NCI-H1694 treated with DMSO at 0.1 percent for 48 hours (cell line): ENCODE measurements around the gene ATP10D.
"Not testable (repeated sequence)": the region's sequence is repeated elsewhere in the genome, so short reads cannot be mapped to it uniquely, and the experiment has no call there.

Source experiments
- DNase-seq: peaks from one replicate; lab custom pipeline; 2025; lab: John Stamatoyannopoulos, UW

ATP10D gene

DNA sequence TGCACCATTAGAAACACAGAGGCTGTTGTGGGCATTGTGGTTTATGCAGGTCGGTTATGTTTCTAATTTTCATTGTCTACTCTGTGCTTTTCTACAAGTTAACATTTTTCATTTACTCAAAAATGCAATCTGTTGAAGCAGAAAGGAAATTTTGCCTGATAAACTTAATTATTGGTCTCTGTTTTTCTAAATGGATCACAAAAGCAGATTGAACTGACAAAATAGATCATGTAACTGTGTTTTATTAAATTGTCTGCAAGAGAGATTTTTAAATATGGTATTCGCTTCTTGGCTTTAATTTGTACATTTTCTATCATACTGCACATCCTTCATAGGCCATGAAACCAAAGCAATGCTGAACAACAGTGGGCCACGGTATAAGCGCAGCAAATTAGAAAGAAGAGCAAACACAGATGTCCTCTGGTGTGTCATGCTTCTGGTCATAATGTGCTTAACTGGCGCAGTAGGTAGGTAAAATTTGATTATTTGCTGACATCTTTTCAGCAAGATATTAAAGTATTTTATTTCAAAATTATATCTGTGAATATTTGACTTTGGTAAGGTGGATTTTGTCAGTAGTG, 50.6 kb downstream of the ATP10D start:
- no peak for DNase-seq

DNA sequence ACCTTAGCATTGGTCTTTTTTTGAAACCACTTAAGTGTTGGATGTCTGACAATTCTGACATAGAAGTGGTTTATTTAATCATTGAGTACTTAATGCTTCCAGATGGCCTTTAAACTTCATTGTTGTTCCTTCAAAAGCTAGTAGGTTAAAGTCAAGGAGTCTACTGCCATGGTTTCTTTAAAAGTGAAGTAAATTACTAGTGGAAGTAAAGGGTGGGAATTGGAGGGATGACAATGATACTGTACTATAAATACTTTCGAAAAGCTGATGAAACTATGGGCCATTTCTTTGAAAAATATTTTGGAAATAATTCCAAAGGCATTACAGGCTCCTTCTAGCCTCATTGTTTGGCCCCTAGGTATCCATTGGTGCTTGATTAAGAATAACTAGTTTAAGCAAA, 51.9 kb downstream of the ATP10D start:
- DNase-seq = no peak

DNA sequence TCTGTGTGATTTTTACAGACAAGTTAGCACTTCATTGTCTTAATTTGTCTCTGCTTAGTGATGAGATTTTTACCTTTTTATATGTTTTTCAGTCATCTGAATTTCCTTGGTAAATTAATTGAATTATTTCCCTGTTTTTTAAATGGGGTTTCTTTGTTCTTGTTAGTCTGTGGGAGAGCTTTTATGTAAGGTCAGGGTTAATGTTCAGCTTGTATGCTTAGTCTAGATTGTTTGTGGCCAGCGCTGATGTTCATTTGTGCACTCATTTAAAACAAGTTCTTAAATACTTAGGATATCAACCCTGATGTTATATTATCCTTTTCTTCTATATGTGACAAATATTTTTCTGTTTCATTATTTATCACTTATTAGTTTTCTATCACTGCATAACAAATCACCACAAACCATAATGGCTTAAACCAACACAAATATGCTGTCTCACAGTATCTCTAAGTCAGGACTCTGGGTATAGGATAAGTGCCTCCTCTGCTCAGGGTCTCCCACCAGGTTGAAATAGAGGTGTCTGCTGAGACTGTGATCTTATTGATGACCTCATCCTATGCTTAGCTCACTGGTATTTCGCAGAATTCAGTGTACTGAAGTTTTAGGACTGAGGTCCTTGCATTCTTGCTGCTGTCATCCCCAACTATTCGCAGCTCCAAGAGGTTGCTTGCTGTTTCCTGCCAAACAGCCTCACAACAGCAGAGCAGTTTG, 53.2 kb downstream of the ATP10D start:
- no peak for DNase-seq

DNA sequence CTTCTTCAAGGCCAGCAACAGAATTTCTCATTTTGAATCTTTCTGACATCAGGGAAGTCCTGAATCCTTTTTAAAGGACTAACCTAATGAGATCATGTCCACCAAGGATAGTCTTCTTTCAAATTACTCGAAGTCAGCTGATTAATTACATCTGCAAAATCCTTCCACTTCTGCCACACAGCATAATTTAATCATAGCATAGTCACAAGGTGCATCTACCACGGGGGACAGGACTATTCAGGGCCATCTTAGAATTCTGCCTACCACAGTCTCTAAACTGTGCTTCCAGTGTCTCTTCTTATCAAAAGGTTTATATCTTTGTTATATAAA, 53.7 kb downstream of the ATP10D start:
- no peak for DNase-seq

DNA sequence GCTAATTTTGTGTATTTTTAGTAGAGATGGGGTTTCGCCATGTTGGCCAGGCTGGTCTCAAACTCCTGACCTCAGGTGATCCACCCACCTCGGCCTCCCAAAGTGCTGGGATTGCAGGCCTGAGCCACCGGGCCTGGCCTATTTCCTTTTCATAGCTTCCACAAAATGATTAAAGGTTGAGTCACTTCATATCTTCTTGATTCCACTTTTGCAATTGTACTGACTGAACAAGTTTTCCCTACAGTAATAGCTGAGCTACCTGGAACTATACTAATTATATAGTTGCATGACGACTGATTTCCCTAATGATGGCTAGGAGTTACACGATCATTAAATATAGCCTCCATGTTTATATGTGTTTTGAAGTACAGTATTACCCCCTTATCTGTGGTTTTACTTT, 57.6 kb downstream of the ATP10D start:
- DNase-seq = not testable (repeated sequence)

DNA sequence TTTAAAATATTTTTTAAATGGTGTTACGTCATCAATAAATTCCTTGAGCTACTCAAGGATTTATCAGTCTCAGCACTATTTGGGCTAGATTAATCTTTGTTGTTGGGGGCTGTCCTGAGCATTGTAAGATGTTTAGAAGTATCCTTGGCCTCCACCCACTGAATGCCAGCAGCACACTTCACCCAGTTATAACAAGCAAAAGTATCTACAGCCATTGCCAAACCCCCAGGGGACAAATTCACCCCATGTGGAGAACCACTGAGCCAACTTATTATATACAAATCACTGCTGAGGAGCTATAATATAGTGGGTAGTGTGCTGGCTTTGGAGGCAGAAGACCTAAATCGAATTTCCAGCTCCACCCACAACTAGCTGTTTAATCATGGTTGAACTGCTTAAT, 58.3 kb downstream of the ATP10D start:
- DNase-seq = no peak

DNA sequence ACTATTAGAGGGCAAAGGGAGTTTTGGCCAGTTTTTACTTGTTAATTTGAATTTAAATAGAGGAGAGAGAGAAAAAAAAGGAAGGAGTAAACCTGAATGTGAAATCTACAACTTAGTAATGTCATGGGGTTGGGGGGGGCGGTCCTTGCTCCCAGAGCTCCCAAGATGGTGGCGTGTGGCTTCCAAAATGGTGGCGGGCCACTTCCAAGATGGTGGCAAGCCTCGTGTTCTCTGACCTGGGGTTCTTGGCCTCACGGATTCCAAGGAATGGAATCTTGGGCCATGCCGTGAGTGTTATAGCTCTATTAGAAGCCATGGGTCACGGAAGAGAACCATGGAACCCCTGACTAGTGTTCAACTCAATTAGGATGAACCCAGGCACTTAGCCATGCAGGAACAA, 65.3 kb downstream of the ATP10D start:
- DNase-seq = not testable (repeated sequence)

DNA sequence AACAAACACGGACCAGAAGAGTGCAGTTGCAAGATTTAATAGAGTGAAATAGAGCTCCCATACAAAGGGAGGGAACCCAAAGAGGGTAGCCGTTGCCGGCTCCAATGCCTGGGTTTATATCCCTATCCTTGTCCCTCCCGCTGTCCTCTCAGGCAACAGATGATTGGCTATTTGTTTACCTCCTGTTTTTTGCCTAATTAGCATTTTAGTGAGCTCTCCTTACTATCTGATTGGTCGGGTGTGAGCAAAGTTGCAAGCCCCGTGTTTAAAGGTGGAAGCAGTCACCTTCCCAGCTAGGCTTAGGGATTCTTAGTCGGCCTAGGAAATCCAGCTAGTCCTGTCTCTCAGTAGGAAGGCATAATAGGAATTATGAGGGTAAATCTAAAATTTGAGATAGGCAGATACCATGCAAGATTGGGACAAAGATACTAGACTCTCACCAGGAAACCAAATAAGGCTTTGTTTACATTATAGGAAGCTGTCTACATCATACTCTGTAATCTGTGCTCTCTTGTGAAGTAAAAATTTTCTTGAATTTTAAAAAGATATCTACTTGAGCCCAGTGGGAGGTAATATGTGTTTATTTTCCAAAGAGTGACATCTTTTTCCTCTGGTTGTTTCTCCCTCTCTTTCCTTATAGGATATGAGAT, 65.9 kb downstream of the ATP10D start:
- DNase-seq = no peak

DNA sequence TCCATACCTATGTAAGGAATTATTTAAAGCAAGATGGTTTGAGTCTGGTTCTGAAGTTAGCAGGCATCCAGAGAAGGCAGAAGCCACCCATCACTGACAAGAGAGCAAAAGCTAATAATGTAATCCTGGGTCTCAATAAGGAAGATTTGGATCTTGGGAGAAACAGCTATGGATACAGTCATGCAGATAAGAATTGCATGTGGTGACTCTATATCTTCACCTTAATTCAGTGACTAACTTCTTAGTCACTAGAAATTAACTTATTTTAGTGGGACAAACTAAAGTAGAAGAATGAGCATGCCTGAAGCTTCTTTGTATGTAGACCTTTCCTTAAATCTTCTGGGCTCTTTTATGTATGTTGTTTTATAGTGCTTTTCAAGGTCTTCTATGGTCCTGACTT, 66.6 kb downstream of the ATP10D start:
- no peak for DNase-seq

DNA sequence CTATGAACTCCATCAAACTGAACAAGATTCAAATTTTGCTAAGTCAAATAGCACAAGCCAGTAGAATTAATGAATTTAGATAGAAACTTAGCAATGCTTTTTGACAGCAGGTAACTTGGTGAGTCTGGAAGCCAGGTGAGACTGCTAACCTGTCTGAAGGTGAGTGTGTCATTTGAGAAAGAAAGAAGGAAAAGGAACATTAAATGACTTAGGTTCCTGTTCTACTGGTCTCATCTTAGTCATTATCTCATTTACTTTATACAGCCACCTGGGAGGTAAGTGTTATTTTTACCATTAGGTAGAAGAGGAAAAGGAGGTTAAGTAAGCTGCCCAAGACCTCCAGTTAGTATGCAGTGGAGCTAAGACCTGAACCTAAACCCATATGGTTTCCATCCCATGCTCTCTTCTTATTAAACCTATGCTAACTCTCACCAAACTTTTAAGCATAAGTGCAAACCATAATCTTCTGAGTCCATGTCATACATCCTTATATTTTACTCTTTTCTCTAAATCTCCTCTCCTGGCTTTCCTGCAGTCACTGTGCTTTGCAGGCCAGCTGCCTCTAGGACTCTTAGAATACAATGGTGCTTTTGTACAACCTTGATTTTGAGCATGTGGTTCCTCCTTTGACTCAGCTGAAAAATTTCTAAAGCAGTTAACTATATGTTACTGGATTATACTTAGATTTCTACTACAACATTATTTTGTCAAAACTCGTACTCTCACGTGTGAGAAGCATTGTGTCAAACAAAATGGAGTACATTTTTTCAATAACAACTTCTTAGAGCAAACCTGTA, 68.5 kb downstream of the ATP10D start:
- no peak for DNase-seq

DNA sequence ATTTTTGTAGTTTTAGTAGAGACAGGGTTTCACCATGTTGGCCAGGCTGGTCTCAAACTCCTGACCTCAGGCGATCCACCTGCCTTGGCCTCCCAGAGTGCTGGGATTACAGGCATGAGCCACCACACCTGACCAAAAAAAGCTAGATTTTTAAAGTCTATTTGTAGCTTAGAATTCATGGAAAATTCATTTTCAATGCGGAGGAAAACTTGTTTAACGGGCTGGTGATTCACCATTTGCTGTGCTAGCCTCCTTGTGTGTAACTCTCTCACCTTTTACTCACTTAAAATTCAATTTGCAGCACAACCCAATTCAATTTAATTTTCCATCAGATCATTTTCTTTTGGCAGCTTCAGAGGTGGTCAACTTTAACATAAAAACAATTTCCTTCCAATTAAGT, 70.8 kb downstream of the ATP10D start:
- DNase-seq = not testable (repeated sequence)

DNA sequence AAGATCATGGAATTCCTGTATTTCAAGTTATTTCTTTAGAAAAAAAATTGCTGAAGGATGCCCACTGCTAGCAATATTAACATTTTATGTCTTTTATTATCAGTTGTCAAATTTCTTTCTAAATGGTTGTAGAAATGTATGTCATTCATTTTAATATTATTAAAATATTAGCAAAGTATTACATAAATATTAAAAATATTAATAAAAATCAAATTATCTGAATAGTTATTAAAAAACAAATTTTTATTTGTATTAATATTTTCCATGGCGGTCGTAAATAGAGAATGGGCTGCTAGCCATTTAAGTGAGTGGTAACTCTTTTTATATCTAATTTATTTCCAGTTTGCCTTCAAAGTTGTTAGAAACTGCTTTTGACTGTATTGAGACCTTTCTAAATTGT, 72.2 kb downstream of the ATP10D start:
- no peak for DNase-seq

DNA sequence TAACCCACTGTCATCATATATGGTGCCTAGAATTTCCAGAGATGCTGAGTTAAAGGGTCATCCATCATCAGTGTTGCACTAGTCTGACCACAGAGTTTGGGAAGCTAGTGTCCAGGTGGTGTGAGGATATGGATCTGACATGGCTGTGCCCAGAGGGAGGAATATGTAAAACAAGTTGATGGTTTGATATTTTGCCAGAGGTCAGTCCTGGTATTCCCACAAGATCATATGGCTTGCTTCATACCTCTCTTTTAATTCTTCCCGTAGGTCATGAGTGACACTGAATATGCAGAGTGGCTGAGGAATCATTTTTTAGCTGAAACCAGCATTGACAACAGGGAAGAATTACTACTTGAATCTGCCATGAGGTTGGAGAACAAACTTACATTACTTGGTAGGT, 75.6 kb downstream of the ATP10D start:
- no peak for DNase-seq

DNA sequence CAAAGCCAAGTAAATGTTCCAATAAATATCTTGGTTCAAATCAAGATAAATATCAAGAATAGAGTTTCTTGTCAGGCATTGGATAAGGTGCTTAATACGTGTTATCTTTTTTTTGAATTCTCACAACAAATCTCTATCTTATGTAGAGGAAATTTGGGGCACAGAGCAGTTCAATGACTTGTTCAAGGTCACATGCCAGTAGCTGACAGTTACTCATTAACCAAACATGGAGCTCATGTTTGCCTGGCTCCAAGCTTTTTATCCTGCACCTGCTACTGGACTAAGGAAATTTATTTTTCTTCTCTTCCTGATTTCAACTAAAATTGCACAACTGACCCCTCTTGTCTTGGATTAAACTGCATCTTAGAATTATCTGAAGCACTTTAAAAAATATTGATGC, 76.3 kb downstream of the ATP10D start:
- DNase-seq = no peak

DNA sequence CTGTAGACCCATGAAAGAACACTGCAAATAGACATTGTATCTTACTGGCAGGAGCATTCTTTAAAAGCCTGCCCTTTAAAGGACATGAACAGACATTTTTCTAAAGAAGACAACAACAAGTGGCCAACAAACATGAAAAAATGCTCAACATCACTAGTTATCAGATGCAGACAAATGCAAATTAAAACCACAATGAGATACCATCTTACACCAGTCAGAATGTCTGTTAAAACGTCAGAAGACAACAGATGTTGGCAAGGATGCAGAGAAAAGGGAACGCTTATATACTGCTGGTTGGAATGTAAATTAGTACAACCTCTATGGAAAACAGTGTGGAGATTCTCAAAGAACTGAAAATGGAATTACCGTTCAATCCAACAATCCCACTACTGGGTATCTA, 77.2 kb downstream of the ATP10D start:
- no peak for DNase-seq

DNA sequence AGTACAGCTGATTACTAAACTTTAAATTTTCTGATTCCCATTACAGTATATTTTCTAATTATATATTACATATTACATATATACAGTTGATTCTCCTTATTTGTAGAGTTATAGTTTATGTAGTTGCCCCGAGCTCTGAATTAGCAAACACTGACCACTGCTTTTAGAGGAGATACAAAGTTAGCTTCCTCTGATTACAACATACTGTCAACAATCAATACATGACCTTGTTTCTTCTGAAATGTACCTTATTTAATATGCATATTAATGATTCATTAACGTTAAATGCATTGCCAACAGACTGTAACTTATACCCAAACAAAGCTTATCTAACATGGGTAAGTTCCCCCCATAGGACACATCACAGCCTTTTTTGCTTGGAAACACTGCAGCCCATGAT, 81.5 kb downstream of the ATP10D start:
- DNase-seq = no peak

DNA sequence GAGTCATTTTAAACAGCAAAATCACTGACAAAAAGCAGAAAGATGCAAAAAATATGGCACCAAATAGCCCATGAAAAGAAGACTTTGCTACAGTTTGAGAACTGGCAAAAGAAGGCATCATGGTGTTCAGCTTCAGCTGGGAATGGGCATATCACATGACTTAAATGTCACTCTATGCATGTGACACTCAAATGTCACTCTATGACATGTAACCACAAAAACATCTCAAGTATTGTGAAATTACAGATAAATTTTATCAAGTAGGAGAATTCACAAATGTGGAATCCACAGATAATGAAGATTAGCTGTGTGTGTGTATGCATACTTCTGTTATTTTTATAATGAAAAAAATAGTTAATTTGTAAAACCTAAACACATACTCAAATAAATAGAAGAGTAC, 81.9 kb downstream of the ATP10D start:
- no peak for DNase-seq

DNA sequence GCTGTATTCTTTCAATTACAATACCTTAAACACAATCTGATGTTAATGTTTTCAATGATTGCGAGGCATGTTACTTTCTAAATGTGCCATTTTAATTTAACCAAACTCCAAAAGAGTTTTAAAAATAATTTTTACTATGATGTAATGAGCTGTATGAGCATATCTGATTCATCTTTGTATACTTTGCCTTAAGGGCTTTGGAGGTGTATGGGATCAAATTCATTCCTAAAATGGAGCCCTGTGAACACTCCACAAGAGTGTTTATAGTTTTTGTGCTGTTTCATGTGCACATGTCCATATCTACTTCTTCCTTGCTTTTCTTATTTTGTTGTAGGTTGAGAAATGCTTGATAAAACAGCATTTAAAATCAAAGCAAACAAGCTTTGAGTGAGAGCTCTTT, 82.4 kb downstream of the ATP10D start:
- DNase-seq = no peak

DNA sequence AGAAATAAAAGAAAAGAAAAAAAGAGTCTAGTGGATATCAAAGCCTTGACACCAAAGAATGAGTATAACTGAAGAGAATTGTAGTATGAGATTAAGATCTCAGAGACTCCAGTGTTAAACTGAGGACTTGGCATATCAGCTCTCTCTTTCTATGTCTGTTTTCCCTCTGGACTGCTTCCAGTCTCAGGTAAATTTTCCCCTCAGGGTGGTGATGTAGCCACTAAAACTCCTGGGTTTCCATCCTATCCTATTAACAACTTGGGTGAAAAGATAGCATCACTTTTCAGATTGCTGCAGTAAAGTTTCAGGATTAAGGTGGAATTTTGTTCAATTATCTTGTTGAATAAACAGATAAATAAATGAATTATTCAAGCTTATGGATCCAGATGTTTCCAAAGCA, 85.7 kb downstream of the ATP10D start:
- DNase-seq = no peak

DNA sequence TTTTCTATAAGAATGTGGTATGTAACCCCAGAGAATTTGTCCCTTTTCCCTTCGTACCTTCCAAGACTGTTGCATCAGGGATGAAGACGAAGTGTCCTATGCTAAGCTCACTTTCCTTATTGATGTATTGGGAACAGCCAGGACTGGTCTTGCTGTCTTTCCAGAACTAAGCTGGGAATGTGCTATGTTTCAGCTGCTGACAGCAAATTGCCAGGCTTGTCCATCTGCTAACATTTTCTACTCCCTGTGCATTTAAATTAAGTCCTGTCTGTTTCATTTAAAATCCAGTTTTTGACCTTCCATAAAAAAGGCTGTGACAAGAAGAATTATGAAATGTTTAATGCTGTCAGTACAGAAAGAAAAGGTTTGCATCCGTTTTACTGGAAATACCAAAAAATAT, 87.9 kb downstream of the ATP10D start:
- DNase-seq = no peak

DNA sequence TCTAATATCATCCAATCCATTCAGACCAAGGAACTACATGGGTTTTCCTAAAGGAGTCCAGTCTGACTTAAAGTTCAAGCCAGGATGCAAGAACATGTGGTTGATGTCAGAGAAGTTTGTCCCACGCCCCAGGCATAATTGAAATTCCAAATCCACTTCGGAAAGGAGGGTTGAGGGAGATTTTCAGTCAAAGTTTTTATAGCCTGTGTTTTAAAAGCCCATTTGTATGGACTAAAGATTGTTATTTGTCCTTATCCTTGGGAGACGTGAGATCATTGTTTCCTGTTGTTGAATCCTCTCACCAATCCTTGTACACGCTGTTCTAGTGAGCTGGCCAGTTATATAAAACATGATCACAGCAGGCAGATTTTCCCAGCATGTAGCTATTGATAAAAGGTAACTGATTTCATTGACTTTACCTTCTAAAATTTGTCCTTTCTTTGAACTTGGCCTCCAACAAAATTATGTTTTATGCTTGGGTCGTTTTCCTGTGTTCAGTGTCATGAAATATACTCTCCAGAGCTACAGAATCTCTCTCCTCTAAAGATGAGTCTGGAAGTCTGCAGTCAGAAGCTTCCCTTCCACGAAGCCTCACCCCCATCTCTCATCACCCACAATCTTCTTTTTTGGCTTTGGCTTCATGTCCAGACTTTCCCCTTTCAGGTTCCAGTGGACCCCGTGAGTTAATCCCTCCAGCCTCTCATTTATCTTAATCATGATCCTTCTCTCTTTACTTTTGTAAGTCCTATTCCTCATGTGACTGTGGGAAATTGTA, 92.9 kb downstream of the ATP10D start:
- no peak for DNase-seq

DNA sequence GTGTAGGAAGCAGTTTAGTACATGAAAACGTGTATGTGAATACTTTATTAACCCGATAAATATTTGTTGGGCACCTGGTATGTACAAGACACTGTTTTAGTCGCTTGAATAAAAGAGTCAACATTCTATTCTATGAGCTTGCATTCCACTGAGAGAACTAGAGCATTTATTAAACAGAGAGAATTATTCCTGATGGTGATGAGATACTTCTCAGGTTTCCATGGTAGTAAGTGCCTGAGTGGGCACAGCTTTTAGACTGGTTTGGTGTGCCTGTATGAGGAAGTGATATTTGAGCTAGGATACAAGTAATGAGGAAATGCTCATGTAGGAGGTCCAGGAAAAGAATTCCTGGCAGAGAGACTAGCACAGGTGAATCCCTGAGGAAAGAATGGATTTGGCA, 94.2 kb downstream of the ATP10D start:
- no peak for DNase-seq
